ENCODE results near the gene STRN.

STRN gene, protein sequence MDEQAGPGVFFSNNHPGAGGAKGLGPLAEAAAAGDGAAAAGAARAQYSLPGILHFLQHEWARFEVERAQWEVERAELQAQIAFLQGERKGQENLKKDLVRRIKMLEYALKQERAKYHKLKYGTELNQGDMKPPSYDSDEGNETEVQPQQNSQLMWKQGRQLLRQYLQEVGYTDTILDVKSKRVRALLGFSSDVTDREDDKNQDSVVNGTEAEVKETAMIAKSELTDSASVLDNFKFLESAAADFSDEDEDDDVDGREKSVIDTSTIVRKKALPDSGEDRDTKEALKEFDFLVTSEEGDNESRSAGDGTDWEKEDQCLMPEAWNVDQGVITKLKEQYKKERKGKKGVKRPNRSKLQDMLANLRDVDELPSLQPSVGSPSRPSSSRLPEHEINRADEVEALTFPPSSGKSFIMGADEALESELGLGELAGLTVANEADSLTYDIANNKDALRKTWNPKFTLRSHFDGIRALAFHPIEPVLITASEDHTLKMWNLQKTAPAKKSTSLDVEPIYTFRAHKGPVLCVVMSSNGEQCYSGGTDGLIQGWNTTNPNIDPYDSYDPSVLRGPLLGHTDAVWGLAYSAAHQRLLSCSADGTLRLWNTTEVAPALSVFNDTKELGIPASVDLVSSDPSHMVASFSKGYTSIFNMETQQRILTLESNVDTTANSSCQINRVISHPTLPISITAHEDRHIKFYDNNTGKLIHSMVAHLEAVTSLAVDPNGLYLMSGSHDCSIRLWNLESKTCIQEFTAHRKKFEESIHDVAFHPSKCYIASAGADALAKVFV

DNA sequence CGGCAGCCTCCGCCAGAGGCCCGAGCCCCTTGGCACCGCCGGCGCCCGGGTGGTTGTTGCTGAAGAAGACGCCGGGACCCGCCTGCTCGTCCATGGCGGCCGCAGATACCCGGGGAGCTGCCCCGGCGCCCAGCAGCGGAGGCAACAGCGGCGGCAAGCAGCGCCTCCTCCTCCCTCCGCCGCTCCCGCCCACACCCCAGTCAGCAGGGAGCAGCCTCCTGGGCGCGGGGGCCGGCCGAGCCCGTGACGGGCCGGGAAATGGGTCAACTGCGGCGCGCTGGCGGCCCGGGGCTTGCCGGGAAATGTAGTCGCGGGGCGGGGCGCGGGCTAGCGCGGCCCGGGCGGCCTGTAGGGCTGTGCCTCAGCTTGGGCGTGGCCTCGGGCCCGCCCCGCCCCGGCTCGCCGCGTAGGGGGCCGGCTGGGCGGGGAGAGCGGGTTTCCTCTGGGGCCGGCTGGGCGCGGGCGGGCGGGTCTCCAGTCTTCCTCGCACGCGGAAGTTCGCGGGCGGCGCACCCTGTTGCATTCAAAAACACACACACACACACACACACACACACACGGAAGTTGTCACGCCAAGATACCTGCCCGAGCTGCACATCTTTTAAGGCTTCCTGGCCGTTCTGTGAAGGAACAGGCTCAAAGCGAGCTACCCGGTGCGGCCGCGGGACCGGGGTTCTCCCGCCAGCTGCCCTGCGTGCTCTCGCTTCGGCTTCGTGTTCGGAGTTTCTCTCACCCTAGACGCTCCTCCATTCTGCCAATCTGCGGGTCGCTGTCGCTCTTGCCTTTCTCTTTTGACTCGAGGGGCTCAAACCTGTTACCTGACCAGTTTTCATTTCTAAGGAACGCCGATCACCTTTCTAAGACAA is at the start of gene STRN:
TSS of gene STRN (minus strand) at position 167 of the 866 bp plus-strand sequence. CDS start at position 94, 73 bp downstream.
- Histone ChIP-seq H3K4me2 (ENCODE audit: low read length) (peak within 1 kb of the TSS; percentile 80), H3K4me1 (ENCODE audit: insufficient read depth, low read length, severe bottlenecking) (peaks cover 34% of the 10 kb centered on the region), H4K20me1 (ENCODE audit: insufficient read depth, low read length) (no peaks in the 10 kb centered on the region), H2AFZ (ENCODE audit: low read length) (peak within 1 kb of the TSS; percentile 11), H3K9me3 (ENCODE audit: low read length) (no peaks in the 10 kb centered on the region), H3K9ac (ENCODE audit: low read length) (peak within 1 kb of the TSS; percentile 76), H3K27me3 (ENCODE audit: insufficient read depth, low read length) (no peaks in the 10 kb centered on the region), H3K79me2 (ENCODE audit: insufficient read depth, low read length) (peaks cover 32% of the 10 kb centered on the region), H3K9me2 (ENCODE audit: low read depth, low read length) (no peaks in the 10 kb centered on the region), H3K36me3 (ENCODE audit: insufficient read depth, low read length) (0 out of 2 replicates have a peak, but pooled peaks cover 4% of the 10 kb centered on the region), H3K27ac (ENCODE audit: low read depth, low read length, poor library complexity, severe bottlenecking) (peak within 1 kb of the TSS; percentile 71), H3F3A (ENCODE audit: insufficient read depth, low read length) (no peaks in the 10 kb centered on the region), H3K4me3 (ENCODE audit: low read depth, low read length, poor library complexity, severe bottlenecking) (peak within 1 kb of the TSS; percentile 77)
- TF ChIP-seq CTCF (IDR thresholded peaks at IDR 0.05; ENCODE audit: low read length) = no peak
- TF ChIP-seq EZH2 (IDR thresholded peaks at IDR 0.05; ENCODE audit: borderline replicate concordance, low read length) = no peak

DNA sequence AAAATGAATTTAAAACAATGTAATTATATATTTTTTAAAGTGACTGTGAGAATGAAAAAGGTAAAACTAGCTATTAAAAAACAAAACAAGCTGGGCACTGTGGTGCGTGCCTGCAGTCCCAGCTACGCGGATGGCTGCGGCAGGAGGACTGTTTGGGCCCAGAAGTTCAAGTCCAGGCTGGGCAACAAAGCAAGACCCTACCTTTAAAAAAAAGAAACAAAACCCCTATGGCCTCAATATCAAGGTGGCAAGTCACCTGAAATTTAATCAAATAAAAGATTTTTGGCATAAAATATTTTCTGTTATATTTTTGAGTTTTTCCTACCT is 46.9 kb upstream of the STRN start:
- no peak overlapping the region for H3K4me3 ChIP-seq (ENCODE audit: low read depth, low read length, poor library complexity, severe bottlenecking)
- no peak for TF ChIP-seq EZH2 (IDR thresholded peaks at IDR 0.05; ENCODE audit: borderline replicate concordance, low read length)
- H2AFZ ChIP-seq (ENCODE audit: low read length) = no peak overlapping the region
- H3K27me3 ChIP-seq (ENCODE audit: insufficient read depth, low read length) = no peaks in the 10 kb centered on the region
- no peak overlapping the region for H3K9ac ChIP-seq (ENCODE audit: low read length)
- peak overlapping the region; percentile 53; the same call in 1 of the 2 replicates for H3K4me2 ChIP-seq (ENCODE audit: low read length)
- H3K9me2 ChIP-seq (ENCODE audit: low read depth, low read length) = no peaks in the 10 kb centered on the region
- H3F3A ChIP-seq (ENCODE audit: insufficient read depth, low read length) = no peaks in the 10 kb centered on the region
- peaks cover 32% of the 10 kb centered on the region for H3K4me1 ChIP-seq (ENCODE audit: insufficient read depth, low read length, severe bottlenecking)
- no peak overlapping the region for H3K27ac ChIP-seq (ENCODE audit: low read depth, low read length, poor library complexity, severe bottlenecking)
- H3K9me3 ChIP-seq (ENCODE audit: low read length) = no peaks in the 10 kb centered on the region
- H4K20me1 ChIP-seq (ENCODE audit: insufficient read depth, low read length) = no peaks in the 10 kb centered on the region
- peaks cover 38% of the 10 kb centered on the region for H3K36me3 ChIP-seq (ENCODE audit: insufficient read depth, low read length)
- no peaks in the 10 kb centered on the region for H3K79me2 ChIP-seq (ENCODE audit: insufficient read depth, low read length)

- H3K79me2 ChIP-seq (ENCODE audit: insufficient read depth, low read length) = no peaks in the 10 kb centered on the region
- no peak overlapping the region for H3K4me3 ChIP-seq (ENCODE audit: low read depth, low read length, poor library complexity, severe bottlenecking)
- no peaks in the 10 kb centered on the region for H3K9me3 ChIP-seq (ENCODE audit: low read length)
- no peak overlapping the region for H3K9ac ChIP-seq (ENCODE audit: low read length)
- no peaks in the 10 kb centered on the region for H3K27me3 ChIP-seq (ENCODE audit: insufficient read depth, low read length)
- H3K4me1 ChIP-seq (ENCODE audit: insufficient read depth, low read length, severe bottlenecking) = peaks cover 32% of the 10 kb centered on the region
- no peaks in the 10 kb centered on the region for H4K20me1 ChIP-seq (ENCODE audit: insufficient read depth, low read length)
- peak overlapping the region; percentile 20; the same call in 1 of the 2 replicates for H3K4me2 ChIP-seq (ENCODE audit: low read length)
- TF ChIP-seq EZH2 (IDR thresholded peaks at IDR 0.05; ENCODE audit: borderline replicate concordance, low read length) (no peak), CTCF (IDR thresholded peaks at IDR 0.05; ENCODE audit: low read length) (no peak)
- no peaks in the 10 kb centered on the region for H3F3A ChIP-seq (ENCODE audit: insufficient read depth, low read length)
- H3K36me3 ChIP-seq (ENCODE audit: insufficient read depth, low read length) = peaks cover 41% of the 10 kb centered on the region
- peak overlapping the region; percentile 40 for H3K27ac ChIP-seq (ENCODE audit: low read depth, low read length, poor library complexity, severe bottlenecking)
- H3K9me2 ChIP-seq (ENCODE audit: low read depth, low read length) = no peaks in the 10 kb centered on the region
- H2AFZ ChIP-seq (ENCODE audit: low read length) = no peak overlapping the region
Measured at GRCh38 chr2:37011130-37011529, 44.8 kb upstream of the STRN start.
